GM18508 (cell line): Measurements from ENCODE around the gene ASNS.

Experiments used
- ATAC-seq: cut with Tn5 transposase; IDR thresholded peaks from one replicate; pipeline ENCODE4 v1.9.1; 2021; ENCODE audit warnings: moderate number of reproducible peaks; ENCODE audit not compliant: insufficient read depth, unreplicated experiment

Gene ASNS

DNA sequence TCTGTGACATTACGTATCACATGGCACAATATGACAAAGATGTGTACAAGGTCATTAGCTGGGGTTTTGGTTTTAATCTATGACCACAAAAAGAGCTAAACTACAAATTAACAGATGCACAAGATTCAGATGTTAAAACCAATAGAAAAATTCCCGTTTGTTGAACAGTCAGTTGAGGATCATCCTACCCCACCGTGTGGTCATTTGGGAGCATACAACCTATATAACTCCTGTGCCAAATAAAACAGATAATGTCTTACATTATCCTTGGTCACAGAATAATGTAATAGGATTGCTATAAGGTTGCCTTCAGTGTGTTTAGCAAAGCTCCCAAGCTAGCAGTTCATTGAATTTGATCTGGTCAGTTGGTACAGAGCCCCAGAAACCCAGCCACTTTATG, 28.2 kb downstream of the ASNS start:
- no peak for ATAC-seq

GRCh38 chr7:97842772-97843345, 29.3 kb downstream of the ASNS start:
- ATAC-seq: no peak

DNA sequence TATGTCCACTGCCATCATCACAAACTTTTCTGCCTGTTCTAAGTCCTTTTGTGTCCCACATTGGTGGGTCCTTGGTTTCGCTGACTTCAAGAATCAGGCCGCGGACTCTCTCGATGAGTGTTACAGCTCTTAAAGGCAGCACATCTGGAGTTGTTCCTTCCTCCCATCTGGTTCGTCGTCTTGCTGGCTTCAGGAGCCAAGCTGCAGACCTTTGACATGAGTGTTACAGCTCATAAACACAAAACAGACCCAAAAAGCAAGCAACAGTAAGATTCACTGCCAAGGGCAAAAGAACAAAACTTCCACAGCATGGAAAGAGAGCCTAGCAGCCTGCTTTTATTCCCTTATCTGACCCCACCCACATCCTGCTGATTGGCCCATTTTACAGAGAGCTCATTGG, 30.2 kb downstream of the ASNS start:
- no peak for ATAC-seq

- peak; percentile 95 for ATAC-seq
Measured at GRCh38 chr7:97835296-97836138, 36.7 kb downstream of the ASNS start.

DNA sequence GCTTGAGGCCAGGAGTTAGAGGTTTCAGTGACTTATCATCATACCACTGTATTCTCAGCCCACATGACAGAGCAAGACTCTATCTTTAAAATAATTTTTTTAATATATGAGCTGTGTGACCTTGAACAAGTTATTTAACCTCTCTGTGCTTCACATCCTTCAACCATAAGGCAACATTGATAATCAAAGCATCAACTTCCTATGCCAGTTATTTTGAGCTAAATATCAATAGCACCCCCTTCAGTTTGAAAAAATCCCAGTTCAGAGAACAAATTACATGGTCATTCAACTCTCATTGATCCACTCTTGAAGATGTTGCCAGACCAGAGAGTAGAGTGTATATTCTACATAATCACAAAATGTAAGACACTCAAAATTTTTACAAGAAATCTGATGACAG, 53.0 kb downstream of the ASNS start:
- ATAC-seq: no peak

- ATAC-seq: no peak
Measured at GRCh38 chr7:97818066-97818663, 54.0 kb downstream of the ASNS start.
